OCI-LY3 (cell line): ENCODE results near the gene SETBP1.

Source experiments
- EZH2phosphoT487 ChIP-seq: fragments of 200-600 bp; shearing (Covaris generic); IDR thresholded peaks from 2 replicates; pipeline ENCODE4 v1.6.1; 2018; ENCODE audit warnings: antibody characterized with exemption, mixed run types, low read depth
- TF ChIP-seq, protein P1 (sequence below): fragments of 200-600, 300-600 bp; sonication (generic); IDR thresholded peaks from 2 replicates; pipeline ENCODE4 v1.5.1; 2014; ENCODE audit warnings: antibody characterized with exemption, low read length, low read depth

DNA sequence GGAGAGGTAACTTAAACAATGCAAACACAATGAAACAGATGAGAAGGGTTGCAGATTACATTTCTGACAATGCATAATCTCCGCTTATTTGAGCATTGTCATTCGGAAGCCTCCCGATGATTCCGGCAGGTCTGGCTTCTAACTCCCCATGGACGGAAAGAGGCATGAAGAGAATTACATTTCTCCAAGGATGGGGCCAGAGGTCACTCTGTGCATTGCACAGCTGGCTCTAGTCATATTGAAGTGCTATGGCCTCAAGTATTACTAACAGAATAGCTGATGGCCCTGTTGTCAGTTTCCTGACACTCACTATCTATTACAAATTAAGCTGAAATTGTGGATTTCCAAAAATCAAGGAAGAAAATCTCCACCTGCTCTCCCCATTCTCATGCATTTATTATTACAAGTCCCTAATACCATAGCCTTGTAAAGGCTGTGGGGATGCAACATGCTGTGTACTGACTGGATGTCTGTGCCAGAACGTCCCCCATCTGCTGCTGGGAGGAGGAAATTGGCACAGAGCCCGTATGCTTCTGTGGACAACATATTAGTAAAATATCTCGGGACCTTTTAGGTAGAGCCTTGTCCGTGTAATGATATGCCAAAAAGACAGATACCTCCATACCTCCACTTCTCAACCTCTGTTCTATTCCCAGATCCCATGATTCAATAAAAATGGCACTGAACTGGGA is 168.1 kb downstream of the SETBP1 start:
- TF ChIP-seq, protein P1, sequence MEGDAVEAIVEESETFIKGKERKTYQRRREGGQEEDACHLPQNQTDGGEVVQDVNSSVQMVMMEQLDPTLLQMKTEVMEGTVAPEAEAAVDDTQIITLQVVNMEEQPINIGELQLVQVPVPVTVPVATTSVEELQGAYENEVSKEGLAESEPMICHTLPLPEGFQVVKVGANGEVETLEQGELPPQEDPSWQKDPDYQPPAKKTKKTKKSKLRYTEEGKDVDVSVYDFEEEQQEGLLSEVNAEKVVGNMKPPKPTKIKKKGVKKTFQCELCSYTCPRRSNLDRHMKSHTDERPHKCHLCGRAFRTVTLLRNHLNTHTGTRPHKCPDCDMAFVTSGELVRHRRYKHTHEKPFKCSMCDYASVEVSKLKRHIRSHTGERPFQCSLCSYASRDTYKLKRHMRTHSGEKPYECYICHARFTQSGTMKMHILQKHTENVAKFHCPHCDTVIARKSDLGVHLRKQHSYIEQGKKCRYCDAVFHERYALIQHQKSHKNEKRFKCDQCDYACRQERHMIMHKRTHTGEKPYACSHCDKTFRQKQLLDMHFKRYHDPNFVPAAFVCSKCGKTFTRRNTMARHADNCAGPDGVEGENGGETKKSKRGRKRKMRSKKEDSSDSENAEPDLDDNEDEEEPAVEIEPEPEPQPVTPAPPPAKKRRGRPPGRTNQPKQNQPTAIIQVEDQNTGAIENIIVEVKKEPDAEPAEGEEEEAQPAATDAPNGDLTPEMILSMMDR: no peak
- TF ChIP-seq EZH2phosphoT487: no peak
